ENCODE data around the gene OR2T29.
"Not testable (repeated sequence)": the region's sequence is repeated elsewhere in the genome, so short reads cannot be mapped to it uniquely, and the experiment has no call there.

The OR2T29 gene

DNA sequence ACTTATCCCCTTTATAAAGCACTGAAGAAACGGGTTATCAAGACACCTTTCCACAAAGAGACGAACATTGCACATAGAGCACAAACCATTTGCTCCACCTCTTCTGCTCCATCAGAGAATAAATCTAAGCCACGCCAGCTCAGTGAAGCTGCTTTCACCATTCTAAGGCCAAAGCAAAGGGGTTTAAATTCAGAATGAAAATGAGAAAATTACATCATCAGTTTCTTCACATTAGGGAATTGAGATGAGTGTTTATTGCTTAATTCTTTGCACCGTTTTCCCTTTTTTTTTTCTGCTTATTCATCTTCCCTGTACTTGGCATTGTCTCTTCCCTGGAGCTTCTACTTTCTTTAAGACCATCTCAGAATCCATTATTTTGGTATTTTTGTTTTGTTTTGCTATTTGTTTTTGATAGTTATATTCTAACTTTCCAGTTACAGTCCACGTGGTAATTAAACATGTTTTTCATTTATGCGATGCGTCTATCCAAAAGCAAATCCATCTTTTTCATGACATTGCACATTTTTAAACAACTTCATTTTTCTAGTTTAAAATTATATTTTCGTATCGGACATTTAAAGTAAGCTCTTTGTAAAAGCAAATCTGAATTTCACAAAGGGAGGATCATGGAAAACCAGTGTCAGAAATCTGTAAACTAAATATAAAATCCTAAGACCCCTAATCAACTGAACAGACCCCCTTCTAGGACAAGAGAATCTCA is 13.8 kb upstream of the OR2T29 start:
- H3K4me1 ChIP-seq = no peaks in the 10 kb centered on the region
- H3K9me3 ChIP-seq = no peaks in the 10 kb centered on the region
- H3K4me3 ChIP-seq (ENCODE audit: low read depth, low read length) = no peak overlapping the region
- no peak for TF ChIP-seq CTCF (IDR thresholded peaks at IDR 0.05; ENCODE audit: low read depth, low read length)
- no peak for DNase-seq
- H3K36me3 ChIP-seq = no peaks in the 10 kb centered on the region
- H3K27me3 ChIP-seq = no peaks in the 10 kb centered on the region

DNA sequence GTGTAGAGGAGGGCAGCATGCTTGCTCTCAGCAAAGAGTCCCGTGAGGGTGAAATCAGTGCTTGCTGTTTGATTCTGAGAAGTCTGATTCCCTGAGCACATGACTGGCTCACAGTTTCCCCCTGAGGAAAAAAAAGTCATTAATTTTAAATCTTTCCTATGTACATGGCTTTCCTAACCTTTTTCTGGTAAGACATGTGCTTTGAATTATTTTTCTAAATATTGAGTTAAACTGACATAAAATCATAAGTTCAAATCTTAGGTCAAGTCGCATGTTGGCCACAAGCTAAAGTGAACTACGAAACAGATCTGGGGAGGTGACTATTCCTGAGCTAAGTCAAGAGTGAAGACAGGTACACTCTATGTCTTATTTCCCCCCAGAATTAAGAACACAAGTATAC is 12.1 kb upstream of the OR2T29 start, which contains the start of gene OR2T34:
Gene OR2T34, minus strand, starts transcription at position 101 of the 400 bp plus-strand sequence. Its CDS starts 0 bp downstream, at position 101.
- not testable (repeated sequence) for H3K36me3 ChIP-seq; DNase-seq; H3K9me3 ChIP-seq; H3K4me1 ChIP-seq; H3K27me3 ChIP-seq; H3K4me3 ChIP-seq (ENCODE audit: low read depth, low read length)

DNA sequence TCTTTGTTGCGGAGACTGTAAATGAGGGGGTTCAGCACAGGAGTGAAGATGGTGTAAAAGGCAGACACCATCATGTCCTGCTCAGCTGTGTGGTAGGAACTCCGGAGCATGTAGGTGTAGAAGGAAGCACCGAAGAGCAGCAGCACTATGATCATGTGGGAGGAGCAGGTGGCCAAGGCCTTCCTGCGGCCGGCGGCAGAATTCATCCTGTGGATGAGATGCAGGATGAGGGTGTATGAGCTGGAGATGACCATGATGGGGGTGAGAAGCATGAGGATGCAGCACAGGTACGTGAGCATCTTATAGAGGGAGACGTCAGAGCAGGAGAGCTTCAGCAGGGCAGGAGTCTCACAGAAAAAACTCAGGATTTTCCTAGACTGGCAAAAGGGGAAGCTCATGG is 11.3 kb upstream of the OR2T29 start:
- H3K27me3 ChIP-seq; H3K4me3 ChIP-seq (ENCODE audit: low read depth, low read length); H3K4me1 ChIP-seq; DNase-seq; H3K36me3 ChIP-seq; H3K9me3 ChIP-seq: not testable (repeated sequence)

GRCh38 chr1:248572049-248572448 is 9.5 kb upstream of the OR2T29 start:
- H3K27me3 ChIP-seq; H3K9me3 ChIP-seq; H3K4me1 ChIP-seq; DNase-seq; H3K4me3 ChIP-seq (ENCODE audit: low read depth, low read length); H3K36me3 ChIP-seq: not testable (repeated sequence)

- DNase-seq; H3K9me3 ChIP-seq; H3K4me3 ChIP-seq (ENCODE audit: low read depth, low read length); H3K27me3 ChIP-seq; H3K36me3 ChIP-seq; H3K4me1 ChIP-seq: not testable (repeated sequence)
Measured at GRCh38 chr1:248570811-248571210, 8.2 kb upstream of the OR2T29 start.

- not testable (repeated sequence) for H3K4me1 ChIP-seq; H3K4me3 ChIP-seq (ENCODE audit: low read depth, low read length); DNase-seq; H3K9me3 ChIP-seq; H3K27me3 ChIP-seq; H3K36me3 ChIP-seq
Measured at GRCh38 chr1:248569049-248569448, 6.5 kb upstream of the OR2T29 start.

- not testable (repeated sequence) for H3K4me3 ChIP-seq (ENCODE audit: low read depth, low read length); DNase-seq; H3K36me3 ChIP-seq
Measured at GRCh38 chr1:248565530-248566373, 3.2 kb upstream of the OR2T29 start.

DNA sequence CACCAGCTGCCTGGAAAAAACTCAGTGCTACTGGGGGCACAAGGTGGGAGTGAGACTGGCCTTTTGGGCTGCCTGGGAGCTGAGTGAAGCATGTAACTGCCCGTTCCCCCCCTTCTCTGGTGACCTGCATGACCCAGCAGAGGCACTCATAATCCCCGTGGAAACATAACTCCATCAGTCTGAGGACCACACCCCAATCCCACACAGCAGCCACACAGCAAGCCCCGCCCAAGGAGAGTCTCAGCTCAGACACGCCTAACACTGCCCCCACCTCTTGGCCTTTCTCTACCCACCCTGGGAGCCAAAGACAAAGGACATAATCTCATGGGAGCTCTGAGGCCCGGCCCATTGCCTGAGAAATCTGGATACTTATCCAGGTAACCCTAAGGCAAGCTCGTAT is 11.5 kb downstream of the OR2T29 start:
- not testable (repeated sequence) for DNase-seq

More at GRCh38 chr1:248565530-248566373, 3.2 kb upstream of the OR2T29 start:
- H3K4me1 ChIP-seq, H3K9me3 ChIP-seq, H3K27me3 ChIP-seq: not testable (repeated sequence)

GRCh38 chr1:248547383-248547782 is 15.2 kb downstream of the OR2T29 start:
- not testable (repeated sequence) for DNase-seq; H3K27me3 ChIP-seq; H3K4me1 ChIP-seq; H3K9me3 ChIP-seq; H3K36me3 ChIP-seq; H3K4me3 ChIP-seq (ENCODE audit: low read depth, low read length)

More for the DNA sequence above, 11.5 kb downstream of the OR2T29 start:
- H3K9me3 ChIP-seq; H3K36me3 ChIP-seq; H3K4me3 ChIP-seq (ENCODE audit: low read depth, low read length); H3K27me3 ChIP-seq; H3K4me1 ChIP-seq: not testable (repeated sequence)

- not testable (repeated sequence) for H3K4me3 ChIP-seq (ENCODE audit: low read depth, low read length); H3K4me1 ChIP-seq; H3K36me3 ChIP-seq; DNase-seq; H3K27me3 ChIP-seq; H3K9me3 ChIP-seq
Measured at GRCh38 chr1:248537449-248537848, 25.1 kb downstream of the OR2T29 start.

DNA sequence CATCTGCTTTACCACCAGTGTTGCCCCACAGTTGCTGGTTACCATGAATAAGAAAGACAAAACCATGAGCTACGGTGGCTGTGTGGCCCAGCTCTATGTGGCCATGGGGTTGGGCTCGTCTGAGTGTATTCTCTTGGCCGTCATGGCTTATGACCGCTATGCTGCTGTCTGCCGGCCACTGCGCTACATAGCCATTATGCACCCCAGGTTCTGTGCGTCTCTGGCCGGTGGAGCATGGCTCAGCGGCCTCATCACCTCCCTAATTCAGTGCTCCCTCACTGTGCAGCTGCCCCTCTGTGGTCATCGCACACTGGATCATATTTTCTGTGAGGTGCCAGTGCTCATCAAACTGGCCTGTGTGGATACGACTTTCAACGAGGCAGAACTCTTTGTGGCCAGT is 40.7 kb downstream of the OR2T29 start:
- Histone ChIP-seq H3K4me3 (ENCODE audit: low read depth, low read length) (no peak overlapping the region), H3K27me3 (no peaks in the 10 kb centered on the region), H3K9me3 (no peaks in the 10 kb centered on the region), H3K4me1 (no peaks in the 10 kb centered on the region), H3K36me3 (no peaks in the 10 kb centered on the region)
- no peak for TF ChIP-seq CTCF (IDR thresholded peaks at IDR 0.05; ENCODE audit: low read depth, low read length)
- no peak for DNase-seq

- H3K27me3 ChIP-seq; H3K9me3 ChIP-seq; DNase-seq; H3K36me3 ChIP-seq; H3K4me1 ChIP-seq; H3K4me3 ChIP-seq (ENCODE audit: low read depth, low read length): not testable (repeated sequence)
Measured at GRCh38 chr1:248510217-248510616, 52.4 kb downstream of the OR2T29 start.

- H3K36me3 ChIP-seq; H3K4me3 ChIP-seq (ENCODE audit: low read depth, low read length); H3K27me3 ChIP-seq; H3K4me1 ChIP-seq; H3K9me3 ChIP-seq; DNase-seq: not testable (repeated sequence)
Measured at GRCh38 chr1:248507773-248508172, 54.8 kb downstream of the OR2T29 start, which contains the start of gene OR2G6. TSS of gene OR2G6 (plus strand) at chr1:248508073. CDS start at chr1:248521647, 13,574 bp downstream.

All from BE2C (cell line).